ENCODE measurements around the gene PEX6.
"Not testable (repeated sequence)": the region's sequence is repeated elsewhere in the genome, so short reads cannot be mapped to it uniquely, and the experiment has no call there.

Gene PEX6

GRCh38 chr6:42963855-42964605 lies 15.0 kb downstream of the PEX6 start:
- DNase-seq, result no peak

DNA sequence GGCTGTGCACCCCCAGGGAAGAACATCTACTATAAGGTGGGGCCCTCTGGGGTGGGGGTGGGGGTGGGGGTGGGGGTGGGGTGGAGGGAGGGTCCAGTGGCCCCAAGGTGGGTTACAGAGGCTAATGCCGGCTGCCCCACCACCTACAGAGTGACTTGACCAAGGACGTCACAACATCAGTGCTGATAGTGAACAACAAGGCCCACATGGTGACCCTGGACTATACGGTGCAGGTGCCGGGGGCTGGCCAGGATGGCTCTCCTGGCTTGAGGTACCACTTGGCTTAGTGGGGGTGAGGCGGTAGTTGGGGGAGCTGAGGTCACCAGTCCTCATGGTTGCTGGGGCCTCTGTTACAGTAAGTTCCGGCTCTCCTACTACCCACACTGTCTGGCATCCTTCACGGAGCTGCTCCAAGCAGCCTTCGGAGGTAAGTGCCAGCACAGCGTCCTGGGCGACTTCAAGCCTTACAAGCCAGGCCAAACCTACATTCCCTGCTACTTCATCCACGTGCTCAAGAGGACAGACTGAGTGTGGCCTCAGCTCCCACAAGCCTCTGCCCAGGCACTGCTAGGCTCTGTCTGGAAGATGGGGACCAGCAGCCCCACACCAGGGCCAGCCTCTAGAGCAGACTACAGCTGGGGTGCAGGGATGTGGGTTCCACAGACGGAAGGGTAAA lies 15.7 kb downstream of the PEX6 start:
- no peak for DNase-seq

- no peak for DNase-seq
Measured at GRCh38 chr6:42962502-42963178, 16.3 kb downstream of the PEX6 start.

DNA sequence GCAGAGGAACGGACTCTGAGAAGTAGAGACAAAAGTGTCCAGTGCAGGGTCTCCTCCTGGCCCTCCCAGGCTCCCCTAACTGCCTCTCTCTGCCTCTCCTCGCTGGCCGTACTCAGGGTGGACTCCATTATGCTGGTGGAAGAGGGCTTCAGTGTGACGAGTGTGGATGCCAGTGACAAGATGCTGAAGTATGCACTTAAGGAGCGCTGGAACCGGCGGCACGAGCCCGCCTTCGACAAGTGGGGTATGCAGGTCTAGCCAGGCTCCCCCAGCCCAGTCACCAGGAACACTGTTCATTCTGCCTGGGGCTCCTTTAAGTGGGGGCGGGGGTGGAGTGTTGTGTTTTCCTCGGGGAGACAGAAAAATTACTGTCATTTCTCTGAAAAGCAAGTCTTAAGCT lies 16.9 kb downstream of the PEX6 start:
- no peak for DNase-seq

GRCh38 chr6:42961020-42961470 lies 17.9 kb downstream of the PEX6 start:
- DNase-seq, result no peak

DNA sequence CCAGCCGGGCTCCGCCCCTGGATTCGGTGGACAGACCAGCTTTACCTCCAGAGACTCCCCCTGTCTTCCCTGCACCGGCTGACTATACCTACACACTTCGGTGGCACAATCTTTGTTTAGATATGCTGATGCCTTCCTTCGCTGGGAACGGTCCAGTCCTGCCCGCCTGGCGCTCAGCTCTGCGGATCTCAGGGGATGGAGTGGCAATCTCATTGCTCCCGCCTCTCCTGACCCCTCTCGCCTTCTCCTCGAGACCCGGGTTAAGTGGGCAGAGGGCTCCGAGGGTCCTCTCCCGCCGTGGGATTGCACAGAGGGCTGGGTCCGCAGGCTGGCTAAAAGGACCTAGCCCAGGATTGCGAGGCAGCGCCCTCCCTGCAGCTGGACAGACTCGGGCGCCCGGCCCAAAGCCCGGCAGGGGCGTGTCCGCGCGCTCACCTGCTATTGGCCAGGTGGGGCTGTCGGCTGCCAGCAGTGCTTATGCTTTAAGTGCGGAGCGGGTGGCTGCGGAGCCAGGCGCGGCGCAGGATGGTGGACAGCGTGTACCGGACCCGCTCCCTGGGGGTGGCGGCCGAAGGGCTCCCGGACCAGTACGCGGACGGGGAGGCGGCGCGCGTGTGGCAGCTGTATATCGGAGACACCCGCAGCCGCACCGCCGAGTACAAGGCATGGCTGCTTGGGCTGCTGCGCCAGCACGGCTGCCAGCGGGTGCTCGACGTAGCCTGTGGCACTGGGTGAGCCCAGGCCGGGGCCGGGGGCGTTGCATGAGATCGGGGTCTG lies 18.6 kb downstream of the PEX6 start, which contains the start of gene GNMT:
Gene GNMT, plus strand, starts transcription at position 512 of the 777 bp plus-strand sequence. Its CDS starts 14 bp downstream, at position 526.
- peak; percentile 42 for DNase-seq

- DNase-seq, result no peak
Measured at GRCh38 chr6:42959917-42960242, 19.1 kb downstream of the PEX6 start.

DNA sequence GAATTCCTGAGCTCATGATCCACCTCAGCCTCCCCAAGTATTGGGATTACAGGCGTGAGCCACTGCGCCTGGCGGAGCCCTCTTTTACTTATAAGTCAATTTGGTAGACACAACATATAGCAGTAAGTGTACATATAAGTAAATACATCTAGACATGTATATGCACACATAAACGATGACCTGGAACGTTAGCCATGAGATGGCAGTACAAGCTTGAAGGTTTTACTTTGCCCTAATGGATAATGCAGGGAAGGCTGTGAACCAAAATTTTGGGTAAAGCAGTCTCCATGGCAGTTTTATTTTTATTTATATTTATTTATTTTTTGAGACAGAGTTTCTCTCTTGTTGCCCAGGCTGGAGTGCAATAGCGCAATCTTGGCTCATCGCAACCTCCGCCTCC lies 20.9 kb downstream of the PEX6 start:
- DNase-seq, result no peak

DNA sequence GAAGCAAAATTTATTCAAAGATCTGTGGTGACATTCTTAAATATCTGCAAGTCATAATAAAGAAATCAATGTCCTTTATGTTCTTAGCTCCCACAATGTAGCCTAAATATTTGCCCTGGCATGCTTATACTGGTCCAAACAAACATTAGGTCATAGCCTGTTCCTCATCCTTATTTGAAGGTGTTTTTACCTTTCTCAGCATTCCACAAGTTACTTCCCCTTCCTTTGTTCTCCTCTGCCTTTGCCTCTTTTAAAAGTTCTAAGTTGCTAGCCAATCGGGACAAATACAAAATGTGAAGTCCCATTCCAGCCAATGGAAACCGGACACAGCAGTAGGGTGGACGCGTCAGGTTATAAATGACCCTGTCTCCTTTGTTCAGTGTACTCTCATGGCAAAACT lies 24.6 kb downstream of the PEX6 start:
- not testable (repeated sequence) for DNase-seq

DNA sequence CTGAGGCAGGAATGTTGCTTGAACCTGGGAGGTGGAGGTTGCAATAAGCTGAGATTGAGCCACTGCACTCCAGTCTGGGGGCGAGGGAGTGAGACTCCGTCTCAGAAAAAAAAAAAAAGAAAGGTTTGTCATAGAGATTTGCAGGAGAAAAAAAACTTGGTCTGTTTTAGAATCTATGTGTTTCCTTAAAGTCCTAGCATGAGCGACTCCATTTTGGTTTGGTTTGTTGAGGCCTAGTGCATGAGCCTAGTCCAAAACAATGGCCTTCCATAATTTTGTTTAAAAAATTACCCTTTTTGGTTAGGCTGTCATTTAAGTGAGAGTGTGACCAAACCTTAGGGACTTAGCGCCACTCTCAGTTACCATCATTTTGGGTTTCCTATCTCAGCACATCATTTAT lies 26.6 kb downstream of the PEX6 start:
- no peak for DNase-seq

GRCh38 chr6:42947950-42948349 lies 31.0 kb downstream of the PEX6 start:
- DNase-seq, result no peak

- no peak for DNase-seq
Measured at GRCh38 chr6:42942444-42942843, 36.5 kb downstream of the PEX6 start.

- DNase-seq, result not testable (repeated sequence)
Measured at GRCh38 chr6:42941356-42941755, 37.6 kb downstream of the PEX6 start.

DNA sequence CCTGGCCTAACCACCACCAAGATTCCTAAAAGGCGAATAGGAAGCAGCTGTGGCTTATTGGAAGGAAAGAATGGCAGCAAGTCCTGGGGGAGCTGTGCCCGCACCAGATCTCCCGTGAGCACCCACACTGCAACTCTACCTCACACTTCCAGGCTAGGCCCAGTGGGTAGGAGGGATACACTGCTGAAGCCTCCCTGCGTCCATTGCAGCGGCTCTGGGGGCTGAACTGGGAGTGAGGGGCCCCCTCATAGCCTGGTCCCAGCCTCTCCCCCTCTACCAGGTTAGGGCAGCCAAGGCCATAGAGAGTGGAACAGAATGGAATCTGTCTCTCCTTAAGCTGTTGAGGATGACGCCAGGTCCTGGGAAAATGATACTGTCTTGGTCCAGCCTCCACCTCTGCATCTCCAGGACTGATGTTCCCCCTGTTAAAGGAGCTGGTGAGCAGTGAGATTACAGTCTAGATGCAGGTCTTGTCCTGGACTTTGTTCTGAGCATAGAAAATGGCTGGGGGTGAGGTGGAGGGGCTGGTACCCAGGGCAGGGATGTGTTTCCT lies 38.4 kb downstream of the PEX6 start:
- no peak for DNase-seq

DNA sequence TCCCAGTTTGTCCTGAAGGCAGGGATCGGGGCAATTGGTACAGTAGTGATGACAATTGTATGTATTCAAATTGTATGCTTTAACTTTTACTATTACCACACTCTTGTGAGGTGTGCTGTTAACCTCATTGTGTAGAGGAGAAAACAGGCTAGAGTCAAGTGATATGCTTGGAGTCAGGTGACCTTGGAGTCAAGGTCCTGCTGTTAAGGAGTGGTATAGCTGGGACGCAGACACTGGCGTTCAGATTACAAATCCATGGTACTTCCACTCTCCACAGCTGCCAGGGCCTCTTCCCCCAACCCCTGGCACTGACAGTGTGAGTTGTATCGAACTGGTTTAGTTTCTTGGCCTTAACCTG lies 39.2 kb downstream of the PEX6 start:
- no peak for DNase-seq

GRCh38 chr6:42938987-42939809 lies 39.8 kb downstream of the PEX6 start:
- no peak for DNase-seq

GRCh38 chr6:42938428-42938796 lies 40.6 kb downstream of the PEX6 start:
- DNase-seq, result no peak

DNA sequence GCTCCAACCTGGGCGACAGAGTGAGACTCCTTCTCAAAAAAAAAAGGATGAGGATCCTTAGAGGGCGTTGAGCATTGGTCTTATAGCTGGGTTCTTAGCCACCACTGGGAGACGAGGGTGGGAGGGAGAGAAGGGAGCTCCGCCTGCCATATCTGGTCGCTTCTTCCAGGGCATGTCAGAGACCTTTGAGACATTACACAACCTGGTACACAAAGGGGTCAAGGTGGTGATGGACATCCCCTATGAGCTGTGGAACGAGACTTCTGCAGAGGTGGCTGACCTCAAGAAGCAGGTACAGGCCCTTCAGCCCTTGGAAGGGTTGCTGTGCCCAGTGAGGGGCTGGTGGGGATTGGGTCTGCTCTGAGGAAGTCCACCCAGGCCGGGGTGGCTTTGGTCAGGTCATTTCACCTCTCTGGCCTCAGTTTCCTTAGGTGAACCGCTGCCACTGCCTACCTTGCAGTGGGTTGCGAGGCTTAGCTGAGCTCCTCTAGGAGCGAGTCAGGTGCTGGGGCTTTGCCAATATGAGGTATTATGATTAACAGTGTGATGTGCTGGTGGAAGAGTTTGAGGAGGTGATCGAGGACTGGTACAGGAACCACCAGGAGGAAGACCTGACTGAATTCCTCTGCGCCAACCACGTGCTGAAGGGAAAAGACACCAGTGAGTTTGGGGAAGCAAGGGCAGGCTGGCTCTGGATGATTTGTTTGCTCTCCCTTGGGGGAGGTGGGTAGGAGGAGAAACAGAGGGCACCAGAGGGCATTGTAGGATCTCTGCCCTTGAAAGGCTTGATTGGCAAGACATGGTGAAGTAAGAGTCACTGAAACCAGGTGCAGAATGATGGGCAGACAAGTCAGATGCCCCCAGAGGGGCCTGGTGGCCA lies 41.2 kb downstream of the PEX6 start:
- DNase-seq, result no peak

- no peak for DNase-seq
Measured at GRCh38 chr6:42936398-42936797, 42.6 kb downstream of the PEX6 start.

DNA sequence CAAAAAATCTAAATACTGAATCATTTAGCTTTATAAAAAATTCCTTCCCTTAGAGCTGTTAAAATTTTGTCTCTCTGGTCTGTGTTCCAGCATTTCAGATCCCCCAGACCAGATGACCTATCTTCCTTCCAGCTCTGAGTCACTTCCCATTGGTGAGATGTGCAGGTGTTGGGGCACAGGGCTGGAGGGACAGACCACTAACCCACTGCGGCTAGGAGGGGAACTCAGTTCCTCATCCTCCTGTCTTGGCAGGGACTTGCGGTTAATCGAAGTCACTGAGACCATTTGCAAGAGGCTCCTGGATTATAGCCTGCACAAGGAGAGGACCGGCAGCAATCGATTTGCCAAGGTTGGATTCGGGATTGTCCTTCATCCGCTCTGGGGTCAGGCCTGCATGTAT lies 43.7 kb downstream of the PEX6 start:
- DNase-seq, result no peak

GRCh38 chr6:42933205-42933604 lies 45.8 kb downstream of the PEX6 start:
- no peak for DNase-seq
